ENCODE measurements around the gene PRSS27. TPM values are rescaled to one million over a fixed set of nuclear protein-coding genes. Genes with fewer than 3 reads are reported as not detected.

The PRSS27 gene
- total RNA-seq, 2 donors from 2014 or later, result 2.2 to 2.9 TPM

GRCh38 chr16:2757344-2757743, 37.3 kb upstream of the PRSS27 start:
- Mint-ChIP-seq H3K36me3 (ENCODE audit: low read depth) (peaks cover 97% of the 10 kb centered on the region), H3K27me3 (no peaks in the 10 kb centered on the region), H3K27ac (no peak overlapping the region), H3K4me3 (peak overlapping the region; percentile 27), H3K4me1 (peaks cover 46% of the 10 kb centered on the region), H3K9me3 (no peaks in the 10 kb centered on the region)
- ATAC-seq (replicated peaks), result no peak

- peak overlapping the region; percentile 95 for H3K4me3 Mint-ChIP-seq
Observed at GRCh38 chr16:2756288-2757015, 36.4 kb upstream of the PRSS27 start.

GRCh38 chr16:2755158-2755557, 35.1 kb upstream of the PRSS27 start:
- Mint-ChIP-seq H3K36me3 (ENCODE audit: low read depth) (peaks cover 89% of the 10 kb centered on the region), H3K4me3 (peak overlapping the region; percentile 95), H3K4me1 (peaks cover 49% of the 10 kb centered on the region), H3K27ac (peak overlapping the region; percentile 96), H3K27me3 (no peaks in the 10 kb centered on the region), H3K9me3 (no peaks in the 10 kb centered on the region)
- no peak for ATAC-seq (replicated peaks)

More at GRCh38 chr16:2756288-2757015, 36.4 kb upstream of the PRSS27 start:
- Mint-ChIP-seq H3K27ac (peak overlapping the region; percentile 28), H3K36me3 (ENCODE audit: low read depth) (peaks cover 97% of the 10 kb centered on the region), H3K9me3 (no peaks in the 10 kb centered on the region), H3K27me3 (no peaks in the 10 kb centered on the region), H3K4me1 (peaks cover 44% of the 10 kb centered on the region)
- ATAC-seq (replicated peaks), result no peak

- Mint-ChIP-seq H3K36me3 (ENCODE audit: low read depth) (peaks cover 75% of the 10 kb centered on the region), H3K27ac (peak overlapping the region; percentile 96), H3K27me3 (no peaks in the 10 kb centered on the region), H3K4me1 (peaks cover 46% of the 10 kb centered on the region), H3K9me3 (no peaks in the 10 kb centered on the region), H3K4me3 (peak overlapping the region; percentile 95)
- ATAC-seq (replicated peaks), result no peak
Observed at GRCh38 chr16:2753733-2754020, 33.7 kb upstream of the PRSS27 start.

GRCh38 chr16:2752850-2753732, 33.1 kb upstream of the PRSS27 start:
- H3K9me3 Mint-ChIP-seq, result no peaks in the 10 kb centered on the region
- H3K27ac Mint-ChIP-seq, result peak overlapping the region; percentile 98
- peaks cover 44% of the 10 kb centered on the region for H3K4me1 Mint-ChIP-seq
- peak overlapping the region; percentile 95 for H3K4me3 Mint-ChIP-seq
- no peaks in the 10 kb centered on the region for H3K27me3 Mint-ChIP-seq
- peak; percentile 54 for ATAC-seq (replicated peaks)
- H3K36me3 Mint-ChIP-seq (ENCODE audit: low read depth), result peaks cover 69% of the 10 kb centered on the region

GRCh38 chr16:2752035-2752849, 32.2 kb upstream of the PRSS27 start, which contains the start of gene SRRM2:
TSS of gene SRRM2 (plus strand) at chr16:2752638. CDS start at chr16:2756365, 3,727 bp downstream.
- peak; percentile 90 for ATAC-seq (replicated peaks)
- peaks cover 60% of the 10 kb centered on the region for H3K36me3 Mint-ChIP-seq (ENCODE audit: low read depth)

GRCh38 chr16:2751577-2752034, 31.6 kb upstream of the PRSS27 start:
- peak overlapping the region; percentile 95 for H3K4me3 Mint-ChIP-seq
- ATAC-seq (replicated peaks), result peak; percentile 57
- no peaks in the 10 kb centered on the region for H3K9me3 Mint-ChIP-seq
- H3K36me3 Mint-ChIP-seq (ENCODE audit: low read depth), result peaks cover 54% of the 10 kb centered on the region
- H3K27ac Mint-ChIP-seq, result peak overlapping the region; percentile 98
- no peaks in the 10 kb centered on the region for H3K27me3 Mint-ChIP-seq
- peaks cover 32% of the 10 kb centered on the region for H3K4me1 Mint-ChIP-seq

More at GRCh38 chr16:2752035-2752849, 32.2 kb upstream of the PRSS27 start, which contains the start of gene SRRM2:
- Mint-ChIP-seq H3K4me1 (peaks cover 38% of the 10 kb centered on the region), H3K9me3 (no peaks in the 10 kb centered on the region), H3K27me3 (no peaks in the 10 kb centered on the region), H3K4me3 (peak within 1 kb of the TSS; percentile 95), H3K27ac (peak within 1 kb of the TSS; percentile 98)

GRCh38 chr16:2749936-2750335, 29.9 kb upstream of the PRSS27 start:
- Mint-ChIP-seq H3K9me3 (no peaks in the 10 kb centered on the region), H3K4me3 (peak overlapping the region; percentile 95), H3K27ac (peak overlapping the region; percentile 98), H3K4me1 (peaks cover 16% of the 10 kb centered on the region), H3K36me3 (ENCODE audit: low read depth) (peaks cover 37% of the 10 kb centered on the region), H3K27me3 (no peaks in the 10 kb centered on the region)
- ATAC-seq (replicated peaks), result no peak

GRCh38 chr16:2749476-2749875, 29.5 kb upstream of the PRSS27 start:
- Mint-ChIP-seq H3K4me1 (peaks cover 12% of the 10 kb centered on the region), H3K4me3 (peak overlapping the region; percentile 23), H3K27ac (no peak overlapping the region), H3K36me3 (ENCODE audit: low read depth) (peaks cover 32% of the 10 kb centered on the region), H3K27me3 (no peaks in the 10 kb centered on the region), H3K9me3 (no peaks in the 10 kb centered on the region)
- no peak for ATAC-seq (replicated peaks)

GRCh38 chr16:2748757-2749455, 28.9 kb upstream of the PRSS27 start:
- Mint-ChIP-seq H3K9me3 (no peaks in the 10 kb centered on the region), H3K27me3 (no peaks in the 10 kb centered on the region)

GRCh38 chr16:2745961-2746360, 25.9 kb upstream of the PRSS27 start:
- H3K4me1 Mint-ChIP-seq, result peaks cover under 1% of the 10 kb centered on the region
- no peaks in the 10 kb centered on the region for H3K9me3 Mint-ChIP-seq
- no peak overlapping the region for H3K27ac Mint-ChIP-seq
- H3K27me3 Mint-ChIP-seq, result no peaks in the 10 kb centered on the region
- peaks cover under 1% of the 10 kb centered on the region for H3K36me3 Mint-ChIP-seq (ENCODE audit: low read depth)
- ATAC-seq (replicated peaks), result no peak
- H3K4me3 Mint-ChIP-seq, result no peak overlapping the region

More at GRCh38 chr16:2748757-2749455, 28.9 kb upstream of the PRSS27 start:
- ATAC-seq (replicated peaks), result no peak
- Mint-ChIP-seq H3K36me3 (ENCODE audit: low read depth) (peaks cover 27% of the 10 kb centered on the region), H3K4me1 (peaks cover 6% of the 10 kb centered on the region), H3K4me3 (peak overlapping the region; percentile 23), H3K27ac (no peak overlapping the region)

GRCh38 chr16:2745116-2745890, 25.3 kb upstream of the PRSS27 start:
- no peak overlapping the region for H3K4me3 Mint-ChIP-seq
- no peak for ATAC-seq (replicated peaks)
- H3K4me1 Mint-ChIP-seq, result no peaks in the 10 kb centered on the region
- H3K36me3 Mint-ChIP-seq (ENCODE audit: low read depth), result no peaks in the 10 kb centered on the region
- H3K9me3 Mint-ChIP-seq, result no peaks in the 10 kb centered on the region
- H3K27me3 Mint-ChIP-seq, result no peaks in the 10 kb centered on the region
- H3K27ac Mint-ChIP-seq, result no peak overlapping the region

- Mint-ChIP-seq H3K9me3 (no peaks in the 10 kb centered on the region), H3K4me3 (no peak overlapping the region), H3K27ac (no peak overlapping the region), H3K27me3 (no peaks in the 10 kb centered on the region), H3K36me3 (ENCODE audit: low read depth) (no peaks in the 10 kb centered on the region), H3K4me1 (no peaks in the 10 kb centered on the region)
- no peak for ATAC-seq (replicated peaks)
Observed at GRCh38 chr16:2744711-2745110, 24.7 kb upstream of the PRSS27 start.

Data from activated T-helper 17 cell treated with anti-CD3 and anti-CD28 coated beads, Interleukin-2, amount 50 U/mL, for 72 hours (primary cell).